IMR-90 (cell line): ENCODE results near the gene BCHE. TPM values are rescaled to one million over a fixed set of nuclear protein-coding genes. Genes with fewer than 3 reads are reported as not detected.

ENCODE experiments used
- ATAC-seq: fragments of 200-7000 bp; cut with Tn5 transposase; 2 replicates; pipeline ENCODE4 v1.9.1; 2020; ENCODE audit warnings: low read depth, mild to moderate bottlenecking, moderate library complexity
- BruUV-seq: library from RNA; stranded (reverse); fragments of 400-500 nt; replicated peaks from 2 replicates; lab custom pipeline; 2021; lab: Mats Ljungman, UMichigan
- CTCF ChIA-PET: fragments of 300-600 bp; formaldehyde crosslinking; extraction: SDS; loops from one replicate; lab custom pipeline; 2021; ENCODE audit warnings: antibody characterized with exemption; lab: Yijun Ruan, JAX
- POLR2A ChIA-PET: fragments of 300-600 bp; sonication (Branson Sonifier 250); formaldehyde crosslinking; loops from one replicate; lab custom pipeline; 2022; ENCODE audit warnings: antibody characterized with exemption; ENCODE audit not compliant: unreplicated experiment; lab: Charles Lee
- DNase-seq: peaks from one replicate; pipeline ENCODE4 v3.0.0; 2013
- H2AFZ ChIP-seq: replicated peaks from 2 replicates; pipeline ENCODE3; 2013; ENCODE audit warnings: low read length, mild to moderate bottlenecking; ENCODE audit not compliant: poor library complexity
- H2AK5ac ChIP-seq: 2 replicates; pipeline ENCODE4 v1.6.1; 2013; ENCODE audit warnings: low read depth, low read length, inconsistent platforms
- H2AK9ac ChIP-seq: replicated peaks from 2 replicates; pipeline ENCODE3; 2013; ENCODE audit warnings: mild to moderate bottlenecking, low read depth, low read length, moderate library complexity; ENCODE audit not compliant: poor library complexity
- H2BK120ac ChIP-seq: 2 replicates; pipeline ENCODE4 v1.6.1; 2013; ENCODE audit warnings: low read depth, low read length, inconsistent platforms
- H2BK15ac ChIP-seq: 3 replicates; pipeline ENCODE4 v1.6.1; 2013; ENCODE audit warnings: low read depth, low read length, inconsistent platforms
- H2BK20ac ChIP-seq: 2 replicates; pipeline ENCODE4 v1.6.1; 2013; ENCODE audit warnings: low read depth, mild to moderate bottlenecking, inconsistent platforms, low read length, moderate library complexity
- H2BK5ac ChIP-seq: 2 replicates; pipeline ENCODE4 v1.6.1; 2013; ENCODE audit warnings: mild to moderate bottlenecking, low read depth, low read length, inconsistent platforms; ENCODE audit not compliant: poor library complexity, severe bottlenecking
- H3K14ac ChIP-seq: replicated peaks from 2 replicates; pipeline ENCODE4 v1.6.1; 2013; ENCODE audit warnings: low read depth, low read length, inconsistent platforms
- H3K18ac ChIP-seq: 2 replicates; pipeline ENCODE4 v1.6.1; 2013; ENCODE audit warnings: low read depth, low read length, control low read depth
- H3K23ac ChIP-seq: 2 replicates; pipeline ENCODE4 v1.6.1; 2013; ENCODE audit warnings: low read depth, low read length, inconsistent platforms
- H3K27ac ChIP-seq: 2 replicates; pipeline ENCODE4 v1.5.1; 2013; ENCODE audit warnings: mild to moderate bottlenecking, control low read depth, low read length; ENCODE audit not compliant: insufficient read depth
- H3K27me3 ChIP-seq: 2 replicates; pipeline ENCODE4 v1.6.1; 2013; ENCODE audit warnings: low read length; ENCODE audit not compliant: control insufficient read depth, insufficient read depth
- H3K36me3 ChIP-seq: 2 replicates; pipeline ENCODE4 v1.6.1; 2013; ENCODE audit warnings: low read length, mixed read lengths; ENCODE audit not compliant: control insufficient read depth, insufficient read depth
- H3K4ac ChIP-seq: 2 replicates; pipeline ENCODE4 v1.6.1; 2013; ENCODE audit warnings: low read depth, low read length, inconsistent platforms
- H3K4me1 ChIP-seq: 2 replicates; pipeline ENCODE4 v1.6.1; 2013; ENCODE audit warnings: low read length, mixed read lengths; ENCODE audit not compliant: control insufficient read depth, insufficient read depth
- H3K4me2 ChIP-seq: 2 replicates; pipeline ENCODE4 v1.6.1; 2013; ENCODE audit warnings: low read depth, mild to moderate bottlenecking, control low read depth, low read length, moderate library complexity
- H3K4me3 ChIP-seq: 2 replicates; pipeline ENCODE4 v1.5.1; 2013; ENCODE audit warnings: low read depth, mild to moderate bottlenecking, control low read depth, low read length, moderate library complexity; ENCODE audit not compliant: insufficient read depth
- H3K56ac ChIP-seq: 2 replicates; pipeline ENCODE4 v1.6.1; 2013; ENCODE audit warnings: low read length, inconsistent platforms; ENCODE audit not compliant: insufficient read depth; ENCODE audit errors: extremely low read depth
- H3K79me1 ChIP-seq, 2 experiments: 2 replicates each; pipeline ENCODE4 v1.6.1; 2013; ENCODE audit warnings: low read length in 2 of 2, inconsistent platforms in 1 of 2, low read depth in 1 of 2
- H3K9ac ChIP-seq: 2 replicates; pipeline ENCODE4 v1.6.1; 2013; ENCODE audit warnings: low read depth, low read length, control low read depth
- H3K9me1 ChIP-seq: 2 replicates; pipeline ENCODE4 v1.6.1; 2013; ENCODE audit warnings: low read length, inconsistent platforms; ENCODE audit not compliant: insufficient read depth
- H3K9me3 ChIP-seq: 2 replicates; pipeline ENCODE4 v1.6.1; 2013; ENCODE audit warnings: low read length; ENCODE audit not compliant: control insufficient read depth, insufficient read depth
- H4K20me1 ChIP-seq: 2 replicates; pipeline ENCODE4 v1.6.1; 2013; ENCODE audit warnings: low read length, inconsistent platforms; ENCODE audit not compliant: insufficient read depth
- H4K5ac ChIP-seq: 2 replicates; pipeline ENCODE4 v1.6.1; 2013; ENCODE audit warnings: mild to moderate bottlenecking, low read depth, low read length, control low read depth
- H4K8ac ChIP-seq, 2 experiments: 2 replicates each; pipeline ENCODE4 v1.6.1; 2013; ENCODE audit warnings: low read depth in 2 of 2, low read length in 2 of 2, control low read depth in 1 of 2, inconsistent platforms in 1 of 2
- H4K91ac ChIP-seq: 2 replicates; pipeline ENCODE4 v1.6.1; 2013; ENCODE audit warnings: low read depth, low read length, inconsistent platforms; ENCODE audit not compliant: insufficient read depth
- BHLHE40 ChIP-seq: fragments of 150-350 bp; IDR thresholded peaks from 2 replicates; pipeline ENCODE4 v1.6.1; 2016; ENCODE audit warnings: mild to moderate bottlenecking, low read depth, low read length
- CEBPB ChIP-seq: IDR thresholded peaks from 2 replicates; pipeline ENCODE4 v1.6.1; 2012; ENCODE audit warnings: low read depth, low read length, improper control_type of control experiment
- ELK1 ChIP-seq: fragments of 150-350 bp; IDR thresholded peaks from 2 replicates; pipeline ENCODE4 v1.6.1; 2016; ENCODE audit warnings: low read depth, mild to moderate bottlenecking, low read length, moderate library complexity, borderline replicate concordance
- FOS ChIP-seq: fragments of 150-350 bp; IDR thresholded peaks from 2 replicates; pipeline ENCODE4 v1.6.1; 2016; ENCODE audit warnings: low read depth, low read length
- MAFK ChIP-seq: IDR thresholded peaks from 2 replicates; pipeline ENCODE4 v1.6.1; 2012; ENCODE audit warnings: low read depth, low read length, improper control_type of control experiment
- MAZ ChIP-seq: IDR thresholded peaks from 2 replicates; pipeline ENCODE4 v1.6.1; 2012; ENCODE audit warnings: low read depth, mild to moderate bottlenecking, low read length, improper control_type of control experiment, moderate library complexity, borderline replicate concordance
- NFE2L2 ChIP-seq: fragments of 150-350 bp; IDR thresholded peaks from 2 replicates; pipeline ENCODE4 v1.6.1; 2016; ENCODE audit warnings: low read depth, mild to moderate bottlenecking, low read length
- POLR2A ChIP-seq: IDR thresholded peaks from 2 replicates; pipeline ENCODE4 v1.6.1; 2012; ENCODE audit warnings: mild to moderate bottlenecking, low read depth, low read length
- RAD21 ChIP-seq: IDR thresholded peaks from 2 replicates; pipeline ENCODE4 v1.6.1; 2012; ENCODE audit warnings: low read length, improper control_type of control experiment
- RFX5 ChIP-seq: IDR thresholded peaks from 2 replicates; pipeline ENCODE4 v1.8.0; 2012; ENCODE audit warnings: low read depth, mild to moderate bottlenecking, low read length, moderate library complexity
- WGBS, 2 experiments: methylation state at CpG; one replicate each; pipeline versions ENCODE4 v1.1.5 to v1.1.7; 2013; ENCODE audit warnings: missing lambda C conversion rate in 2 of 2; ENCODE audit not compliant: insufficient read length in 1 of 2; ENCODE audit errors: extremely low coverage in 2 of 2; 5-methylcytosine and 5-hydroxymethylcytosine counted together
- dilution Hi-C: fragments of 300-500 bp; cut with HindIII; formaldehyde crosslinking; loops from one replicate; pipeline ENCODE4 v1.14.3; 2018; ENCODE audit warnings: low sequenced_read_pairs; ENCODE audit not compliant: unreplicated experiment
- in situ Hi-C: fragments of 300-500 bp; cut with MboI; formaldehyde crosslinking; loops from 3 replicates; pipeline ENCODE4 v1.14.3; 2019; ENCODE audit warnings: low sequenced_read_pairs, inconsistent platforms, mixed read lengths
- intact Hi-C: fragments of 100-400 bp; cut with micrococcal nuclease; formaldehyde crosslinking; loops from 2 replicates; pipeline ENCODE4 v1.10.0; 2022
- polyA plus RNA-seq, 3 experiments: library from polyadenylated mRNA; depleted of rRNA; stranded (reverse); fragments of >200 nt; gene quantifications; 2 replicates each; pipeline ENCODE4 v1.2.3, GENCODE V29; 2012; ENCODE audit warnings: low replicate concordance in 1 of 3
- total RNA-seq: library from RNA; depleted of rRNA; stranded (reverse); fragments of >200 nt; gene quantifications from 2 replicates; pipeline ENCODE4 v1.2.3, GENCODE V29; 2012
- TF ChIP-seq, protein P1 (sequence below): conservative IDR thresholded peaks from 2 replicates; pipeline ENCODE4 v1.5.1; 2012; ENCODE audit warnings: mild to moderate bottlenecking, low read depth, low read length, improper control_type of control experiment
- TF ChIP-seq, protein P2 (sequence below): fragments of 150-350 bp; IDR thresholded peaks from 2 replicates; pipeline ENCODE4 v1.6.1; 2017; ENCODE audit warnings: mild to moderate bottlenecking, antibody characterized with exemption, low read length, low read depth

BCHE gene
- total and polyA plus RNA-seq, 2 of the 4 experiments (the other 2 are of a cell fraction), result 1.5 to 1.6 TPM

DNA sequence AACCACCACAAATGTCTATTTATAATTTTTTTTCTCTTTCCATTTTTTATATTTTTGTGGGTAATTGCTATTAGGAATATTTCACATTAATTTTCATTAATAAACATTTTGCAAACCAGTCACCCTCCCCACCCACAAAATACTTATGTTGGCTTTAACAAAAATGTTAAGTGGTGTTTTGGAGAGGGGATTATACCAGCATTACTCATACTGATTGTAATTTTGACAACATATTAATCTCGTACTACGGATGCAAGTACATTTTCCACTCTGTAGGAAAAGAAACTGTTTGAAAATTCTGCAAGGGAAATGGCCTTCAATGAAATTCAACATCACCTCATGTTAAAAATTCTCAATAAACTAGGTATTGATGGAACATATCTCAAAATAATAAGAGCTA lies 58.3 kb downstream of the BCHE start:
- no peak overlapping the region for H3K18ac ChIP-seq
- H3K9me1 ChIP-seq, result no peaks in the 10 kb centered on the region
- H3K56ac ChIP-seq, result no peak overlapping the region
- in situ Hi-C loops (no loop called here), intact Hi-C loops (no loop called here), dilution Hi-C loops (no loop called here)
- no peak overlapping the region for H2AK9ac ChIP-seq
- H2AFZ ChIP-seq, result no peak overlapping the region
- no peaks in the 10 kb centered on the region for H3K79me1 ChIP-seq
- no peak overlapping the region for H4K91ac ChIP-seq
- no peak overlapping the region for H4K5ac ChIP-seq
- no peak overlapping the region for H2AK5ac ChIP-seq
- no peak for ATAC-seq
- no peak overlapping the region for H2BK20ac ChIP-seq
- no peak overlapping the region for H3K23ac ChIP-seq
- H3K9ac ChIP-seq, result no peak overlapping the region
- WGBS, 2 experiments, result no CpG with 5 or more reads among the region's 2 CpGs
- H4K8ac ChIP-seq, result no peak overlapping the region
- BruUV-seq, result no TSS peak
- no peak overlapping the region for H2BK15ac ChIP-seq
- no peaks in the 10 kb centered on the region for H3K4me1 ChIP-seq
- H3K36me3 ChIP-seq, result no peaks in the 10 kb centered on the region
- H2BK5ac ChIP-seq, result no peak overlapping the region
- ChIA-PET POLR2A (no interaction called here), CTCF (no interaction called here)
- no peaks in the 10 kb centered on the region for H3K27me3 ChIP-seq
- no peak overlapping the region for H2BK120ac ChIP-seq
- no peak overlapping the region for H3K14ac ChIP-seq
- TF ChIP-seq NFE2L2, result no peak
- TF ChIP-seq ELK1, result no peak
- TF ChIP-seq, protein P1, sequence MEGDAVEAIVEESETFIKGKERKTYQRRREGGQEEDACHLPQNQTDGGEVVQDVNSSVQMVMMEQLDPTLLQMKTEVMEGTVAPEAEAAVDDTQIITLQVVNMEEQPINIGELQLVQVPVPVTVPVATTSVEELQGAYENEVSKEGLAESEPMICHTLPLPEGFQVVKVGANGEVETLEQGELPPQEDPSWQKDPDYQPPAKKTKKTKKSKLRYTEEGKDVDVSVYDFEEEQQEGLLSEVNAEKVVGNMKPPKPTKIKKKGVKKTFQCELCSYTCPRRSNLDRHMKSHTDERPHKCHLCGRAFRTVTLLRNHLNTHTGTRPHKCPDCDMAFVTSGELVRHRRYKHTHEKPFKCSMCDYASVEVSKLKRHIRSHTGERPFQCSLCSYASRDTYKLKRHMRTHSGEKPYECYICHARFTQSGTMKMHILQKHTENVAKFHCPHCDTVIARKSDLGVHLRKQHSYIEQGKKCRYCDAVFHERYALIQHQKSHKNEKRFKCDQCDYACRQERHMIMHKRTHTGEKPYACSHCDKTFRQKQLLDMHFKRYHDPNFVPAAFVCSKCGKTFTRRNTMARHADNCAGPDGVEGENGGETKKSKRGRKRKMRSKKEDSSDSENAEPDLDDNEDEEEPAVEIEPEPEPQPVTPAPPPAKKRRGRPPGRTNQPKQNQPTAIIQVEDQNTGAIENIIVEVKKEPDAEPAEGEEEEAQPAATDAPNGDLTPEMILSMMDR, result no peak
- TF ChIP-seq POLR2A, result no peak
- TF ChIP-seq MAZ, result no peak
- no peak for TF ChIP-seq BHLHE40
- TF ChIP-seq, protein P2, sequence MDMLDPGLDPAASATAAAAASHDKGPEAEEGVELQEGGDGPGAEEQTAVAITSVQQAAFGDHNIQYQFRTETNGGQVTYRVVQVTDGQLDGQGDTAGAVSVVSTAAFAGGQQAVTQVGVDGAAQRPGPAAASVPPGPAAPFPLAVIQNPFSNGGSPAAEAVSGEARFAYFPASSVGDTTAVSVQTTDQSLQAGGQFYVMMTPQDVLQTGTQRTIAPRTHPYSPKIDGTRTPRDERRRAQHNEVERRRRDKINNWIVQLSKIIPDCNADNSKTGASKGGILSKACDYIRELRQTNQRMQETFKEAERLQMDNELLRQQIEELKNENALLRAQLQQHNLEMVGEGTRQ, result no peak
- TF ChIP-seq RFX5, result no peak
- no peak for TF ChIP-seq RAD21
- no peak for TF ChIP-seq FOS
- TF ChIP-seq MAFK, result no peak
- no peak for TF ChIP-seq CEBPB
- DNase-seq, result no peak
- no peaks in the 10 kb centered on the region for H4K20me1 ChIP-seq
- no peak overlapping the region for H3K4me2 ChIP-seq
- no peak overlapping the region for H3K27ac ChIP-seq
- no peak overlapping the region for H3K4me3 ChIP-seq
- H3K9me3 ChIP-seq, result no peaks in the 10 kb centered on the region
- H3K4ac ChIP-seq, result no peak overlapping the region
